Right hindlimb (tissue), 1 donor: ENCODE data around the gene IRF4.

ENCODE experiments used
- DNase-seq: peaks from one replicate; pipeline ENCODE4 v3.0.0-alpha.2; 2018

IRF4 gene

GRCh38 chr6:444653-445275, 53.2 kb downstream of the IRF4 start:
- DNase-seq = no peak

DNA sequence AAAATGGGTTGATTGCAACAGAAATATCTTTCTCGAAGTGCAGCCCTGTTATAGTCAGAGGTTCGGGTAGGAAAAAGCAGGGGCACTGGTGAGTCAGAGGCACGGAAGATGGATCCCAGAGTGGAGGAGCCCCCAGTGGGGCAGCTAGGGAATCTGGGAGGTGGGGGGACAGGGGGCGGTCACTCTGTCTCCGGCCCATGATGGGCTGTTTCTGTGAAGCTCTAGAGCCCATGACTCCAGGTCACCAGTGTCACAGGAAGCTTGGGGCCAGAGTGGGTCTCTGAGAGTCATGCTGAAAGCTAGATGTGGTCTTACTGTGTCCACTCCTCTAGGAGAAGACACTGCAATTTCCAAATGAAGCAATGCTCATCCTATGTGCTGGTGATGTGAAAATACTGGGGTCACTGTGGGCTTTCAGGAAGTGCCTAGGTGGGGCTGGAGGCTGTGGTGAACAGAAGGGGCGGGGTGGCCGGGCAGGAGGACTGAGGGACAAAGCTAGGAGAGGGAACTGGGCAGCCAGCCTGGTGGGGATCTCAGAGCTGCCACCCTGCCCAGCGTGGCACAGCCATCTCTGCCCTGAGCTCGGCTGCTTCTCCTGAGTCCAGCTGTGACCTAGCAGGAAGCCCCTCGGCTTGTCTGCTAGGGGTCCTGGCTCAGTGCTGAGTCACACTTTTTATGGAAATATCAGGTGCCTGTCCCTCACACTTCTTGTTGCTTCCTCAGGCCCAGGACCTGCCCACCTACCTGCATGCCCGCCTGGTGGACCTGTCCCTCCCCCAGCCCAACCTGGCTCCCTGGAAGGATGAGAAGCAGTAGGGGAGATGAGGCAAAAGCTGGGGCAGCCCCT, 54.2 kb downstream of the IRF4 start:
- no peak for DNase-seq

- no peak for DNase-seq
Observed at GRCh38 chr6:446418-447366, 55.1 kb downstream of the IRF4 start.

DNA sequence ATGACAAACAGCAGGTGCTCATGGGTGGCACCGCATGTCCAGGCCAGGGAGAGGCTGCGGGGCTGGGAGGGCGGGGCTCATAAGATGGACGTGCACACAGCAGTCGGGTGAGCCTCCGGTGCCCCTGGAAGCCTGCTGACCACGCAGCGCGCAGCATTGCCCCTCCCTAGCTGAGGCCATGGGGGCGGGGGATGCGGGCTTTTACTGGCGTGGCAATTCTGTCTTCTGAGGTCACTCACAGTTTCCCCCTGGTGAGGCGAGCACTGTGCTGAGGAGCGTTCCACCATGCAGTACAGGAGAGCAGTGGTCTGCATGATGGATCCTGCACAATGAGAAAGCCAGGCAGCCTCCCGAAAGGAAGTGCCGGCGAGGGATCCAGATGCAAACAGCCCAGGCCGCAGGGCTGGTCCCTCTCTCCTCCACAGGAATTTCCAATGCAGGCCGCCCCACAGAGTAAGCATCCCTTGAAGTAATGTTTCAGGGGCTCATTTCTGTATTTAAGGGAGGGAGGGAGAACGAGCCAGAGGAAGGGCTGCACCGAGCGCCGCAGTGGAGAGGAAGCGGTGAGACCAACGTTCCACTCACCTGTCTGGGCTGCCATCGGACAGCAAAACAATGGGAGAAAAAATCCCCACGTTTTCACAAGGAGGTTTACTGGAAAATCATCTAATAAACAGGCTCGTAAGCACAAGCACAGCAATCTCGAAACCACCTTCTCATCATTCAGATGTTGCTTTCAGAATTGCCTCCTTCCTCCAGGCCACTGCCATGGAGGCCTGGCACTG, 56.0 kb downstream of the IRF4 start:
- DNase-seq = no peak

GRCh38 chr6:448296-449056, 56.9 kb downstream of the IRF4 start:
- DNase-seq = no peak

- DNase-seq = no peak
Observed at GRCh38 chr6:449057-449430, 57.5 kb downstream of the IRF4 start.

DNA sequence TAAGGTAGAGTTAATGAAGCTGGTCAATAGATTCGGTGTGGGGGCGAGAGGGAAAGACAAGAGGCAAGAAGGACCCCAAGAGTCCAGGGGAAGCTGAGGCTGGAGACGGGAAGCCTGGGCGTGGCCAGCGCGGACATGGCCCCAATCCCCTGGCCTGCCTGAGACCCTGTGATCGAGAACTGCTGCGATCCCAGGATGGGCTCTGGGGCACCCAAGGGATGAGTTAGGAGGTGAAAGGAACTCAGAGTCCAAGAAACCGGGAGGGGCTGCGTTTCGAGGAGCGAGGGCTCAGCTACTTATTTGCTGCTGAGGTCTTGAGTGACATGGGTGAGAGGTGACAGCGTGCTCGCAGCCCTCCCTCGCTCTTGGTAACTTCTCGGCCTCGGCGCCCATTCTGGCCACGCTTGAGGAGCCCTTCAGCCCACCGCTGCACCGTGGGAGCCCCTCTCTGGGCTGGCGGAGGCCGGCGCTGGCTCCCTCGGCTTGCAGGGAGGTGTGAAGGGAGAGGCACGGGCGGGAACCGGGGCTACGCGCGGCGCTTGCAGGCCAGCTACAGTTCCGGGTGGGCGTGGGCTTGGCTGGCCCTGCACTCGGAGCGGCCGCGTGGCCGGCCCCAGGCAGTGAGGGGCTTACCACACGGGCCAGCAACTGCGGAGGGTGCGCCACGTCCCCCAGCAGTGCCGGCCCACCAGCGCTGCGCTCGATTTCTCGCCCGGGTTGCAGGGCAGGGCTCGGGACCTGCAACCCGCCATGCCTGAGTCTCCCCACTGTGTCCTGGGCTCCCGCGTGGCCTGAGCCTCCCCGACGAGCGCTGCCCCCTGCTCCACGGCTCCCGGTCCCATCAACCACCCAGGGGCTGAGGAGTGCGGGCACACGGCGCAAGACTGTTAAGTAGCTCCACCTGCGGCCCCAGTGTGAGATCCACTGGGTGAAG, 58.2 kb downstream of the IRF4 start:
- DNase-seq = no peak

DNA sequence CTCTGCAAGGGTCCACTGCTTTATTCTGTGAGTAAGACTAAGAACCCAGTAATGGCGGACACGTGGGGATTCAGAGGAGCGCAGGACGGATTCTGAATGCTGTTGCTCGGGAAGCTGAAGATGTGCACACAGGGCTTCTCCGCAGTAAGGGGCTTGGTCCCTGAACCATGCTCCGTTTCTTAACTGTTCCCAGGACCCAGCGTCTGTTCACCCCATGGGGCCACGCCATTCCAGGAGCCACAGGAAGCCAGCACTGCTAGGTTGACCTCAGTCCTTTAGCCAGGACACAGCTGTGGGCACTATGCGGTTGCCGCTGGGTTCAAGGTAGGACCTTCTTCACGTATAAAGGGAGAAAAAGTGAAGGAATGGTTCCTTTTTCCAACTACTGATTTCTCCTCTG, 59.8 kb downstream of the IRF4 start:
- DNase-seq = no peak

DNA sequence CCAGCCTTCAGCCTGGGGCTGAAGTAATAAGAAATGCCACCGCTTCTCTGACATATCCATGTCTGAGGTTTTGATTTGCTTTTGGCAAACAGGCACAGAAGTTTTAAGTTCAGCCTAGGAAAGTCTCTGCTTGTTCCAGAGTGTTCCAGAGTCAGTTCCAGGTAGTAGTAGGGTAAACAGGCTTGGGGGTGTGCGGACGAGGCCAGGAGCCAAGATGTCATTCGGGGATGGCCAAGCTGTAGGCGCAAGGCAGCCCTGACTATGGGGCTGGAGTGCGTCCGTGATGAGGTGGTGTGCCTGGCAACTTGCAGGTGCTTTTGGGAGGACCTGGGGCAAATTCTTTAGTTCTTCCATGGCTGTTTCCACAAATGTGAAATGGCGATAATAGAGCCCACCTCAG, 60.3 kb downstream of the IRF4 start:
- DNase-seq = no peak

DNA sequence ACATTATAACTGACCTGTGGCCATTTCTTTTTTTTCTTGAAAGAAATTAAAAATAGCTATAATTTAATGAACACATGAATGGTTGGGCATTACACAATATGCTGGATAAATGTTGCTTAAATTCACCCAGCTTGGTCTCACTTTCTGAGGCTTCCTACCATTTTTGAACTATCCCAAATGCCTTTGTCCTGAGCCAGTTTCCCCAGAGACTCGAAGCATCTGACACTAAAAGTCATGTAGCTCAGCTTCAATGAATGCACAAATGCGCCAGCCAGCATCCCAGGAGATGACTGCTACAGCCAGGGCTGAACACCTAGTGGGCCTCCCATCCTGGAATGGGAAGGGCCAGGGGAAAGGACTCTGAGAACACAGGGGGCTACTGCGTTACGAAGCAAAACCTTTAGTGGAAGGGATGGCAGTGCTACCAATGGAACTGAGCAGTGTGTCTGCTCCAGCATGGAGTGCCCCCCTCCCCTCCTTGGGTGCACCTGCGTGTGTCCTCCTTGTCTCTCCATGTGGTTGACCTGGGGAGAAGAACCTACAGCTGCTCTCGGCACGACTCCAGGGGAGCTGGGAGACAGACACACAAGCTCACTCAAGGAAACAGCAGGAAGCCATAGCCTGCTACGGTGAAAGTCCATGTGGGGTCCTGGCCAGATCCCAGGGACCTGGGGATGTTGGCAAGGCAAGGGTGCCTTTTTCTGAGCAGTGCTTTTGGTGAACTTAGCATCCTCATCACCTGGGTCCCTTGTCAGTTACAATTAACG, 60.9 kb downstream of the IRF4 start:
- DNase-seq = no peak

DNA sequence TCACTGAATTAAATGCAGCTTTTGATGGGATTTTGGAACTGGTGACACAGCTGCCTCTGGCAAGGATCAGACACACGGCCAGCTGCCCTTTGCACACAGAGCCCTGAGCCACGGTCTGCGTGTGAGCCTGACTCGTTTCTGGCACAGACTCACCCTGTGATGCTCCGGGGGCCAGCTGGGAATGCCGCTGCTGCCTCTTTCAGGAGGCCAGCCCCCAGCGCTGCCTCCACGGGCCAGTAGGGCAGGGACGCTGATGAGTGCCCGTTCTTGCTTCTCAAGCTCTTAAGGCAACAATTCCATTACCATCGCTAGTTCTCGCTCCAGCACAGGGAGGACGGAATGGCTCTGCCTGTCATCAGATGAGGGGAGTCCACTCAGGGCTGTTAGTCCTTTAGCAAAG, 61.6 kb downstream of the IRF4 start:
- peak; percentile 77 for DNase-seq

- no peak for DNase-seq
Observed at GRCh38 chr6:454148-454991, 62.8 kb downstream of the IRF4 start.

GRCh38 chr6:455006-455585, 63.5 kb downstream of the IRF4 start:
- no peak for DNase-seq

DNA sequence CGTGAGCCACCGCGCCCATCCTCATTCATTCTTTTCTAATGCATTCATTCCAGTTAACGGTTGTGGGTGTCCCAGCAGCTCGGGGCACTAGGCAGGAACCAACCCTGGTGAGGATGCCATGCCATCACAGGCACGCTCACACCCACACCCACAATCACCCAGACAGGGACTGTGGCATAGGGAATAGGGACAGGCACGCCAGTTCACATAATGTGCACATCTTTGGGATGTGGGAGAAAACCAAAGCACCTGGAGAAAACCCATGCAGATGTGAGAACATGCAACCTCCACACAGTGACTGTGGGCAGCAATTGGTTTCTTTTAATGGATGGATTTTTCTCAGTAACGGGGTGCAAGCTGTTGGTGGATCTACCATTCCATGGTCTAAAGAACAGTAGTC, 64.3 kb downstream of the IRF4 start:
- DNase-seq = no peak

- no peak for DNase-seq
Observed at GRCh38 chr6:456358-456867, 64.9 kb downstream of the IRF4 start.

- DNase-seq = no peak
Observed at GRCh38 chr6:456887-457286, 65.3 kb downstream of the IRF4 start.
